Measurements from ENCODE around the gene GOLGA6L2.

DNA sequence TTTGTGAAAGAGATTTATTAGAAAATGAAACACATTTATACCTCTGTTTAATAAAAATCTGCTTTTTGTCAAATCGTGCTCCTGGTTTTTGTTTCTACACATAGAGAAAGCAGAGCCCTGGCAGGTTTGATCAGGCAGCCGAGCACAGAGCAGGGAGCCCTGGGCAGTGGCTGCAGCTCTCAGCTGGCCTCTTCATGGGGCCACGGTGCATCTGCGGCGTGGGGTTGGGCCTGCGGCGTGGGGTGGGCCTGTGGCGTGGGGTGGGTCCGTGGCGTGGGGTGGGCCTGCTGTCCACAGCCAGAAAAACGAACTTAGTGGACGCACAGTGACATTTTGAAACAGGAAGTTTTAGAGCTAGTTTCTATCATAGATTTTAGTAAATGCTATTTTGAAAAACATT lies 10.6 kb downstream of the GOLGA6L2 start:
- TF ChIP-seq, protein P1, sequence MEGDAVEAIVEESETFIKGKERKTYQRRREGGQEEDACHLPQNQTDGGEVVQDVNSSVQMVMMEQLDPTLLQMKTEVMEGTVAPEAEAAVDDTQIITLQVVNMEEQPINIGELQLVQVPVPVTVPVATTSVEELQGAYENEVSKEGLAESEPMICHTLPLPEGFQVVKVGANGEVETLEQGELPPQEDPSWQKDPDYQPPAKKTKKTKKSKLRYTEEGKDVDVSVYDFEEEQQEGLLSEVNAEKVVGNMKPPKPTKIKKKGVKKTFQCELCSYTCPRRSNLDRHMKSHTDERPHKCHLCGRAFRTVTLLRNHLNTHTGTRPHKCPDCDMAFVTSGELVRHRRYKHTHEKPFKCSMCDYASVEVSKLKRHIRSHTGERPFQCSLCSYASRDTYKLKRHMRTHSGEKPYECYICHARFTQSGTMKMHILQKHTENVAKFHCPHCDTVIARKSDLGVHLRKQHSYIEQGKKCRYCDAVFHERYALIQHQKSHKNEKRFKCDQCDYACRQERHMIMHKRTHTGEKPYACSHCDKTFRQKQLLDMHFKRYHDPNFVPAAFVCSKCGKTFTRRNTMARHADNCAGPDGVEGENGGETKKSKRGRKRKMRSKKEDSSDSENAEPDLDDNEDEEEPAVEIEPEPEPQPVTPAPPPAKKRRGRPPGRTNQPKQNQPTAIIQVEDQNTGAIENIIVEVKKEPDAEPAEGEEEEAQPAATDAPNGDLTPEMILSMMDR (IDR thresholded peaks at IDR 0.05; ENCODE audit: poor library complexity), result no peak
- TF ChIP-seq EZH2phosphoT487 (IDR thresholded peaks at IDR 0.05; ENCODE audit: low read depth, severe bottlenecking, unreplicated experiment), result no peak
